ENCODE measurements around the gene VSTM5. TPM values are rescaled to one million over a fixed set of nuclear protein-coding genes. Genes with fewer than 3 reads are reported as not detected.
"Not testable (repeated sequence)": the region's sequence is repeated elsewhere in the genome, so short reads cannot be mapped to it uniquely, and the experiment has no call there.

VSTM5 gene
- total RNA-seq (not detected), total RNA-seq (0 reads per million in 2 donors)

DNA sequence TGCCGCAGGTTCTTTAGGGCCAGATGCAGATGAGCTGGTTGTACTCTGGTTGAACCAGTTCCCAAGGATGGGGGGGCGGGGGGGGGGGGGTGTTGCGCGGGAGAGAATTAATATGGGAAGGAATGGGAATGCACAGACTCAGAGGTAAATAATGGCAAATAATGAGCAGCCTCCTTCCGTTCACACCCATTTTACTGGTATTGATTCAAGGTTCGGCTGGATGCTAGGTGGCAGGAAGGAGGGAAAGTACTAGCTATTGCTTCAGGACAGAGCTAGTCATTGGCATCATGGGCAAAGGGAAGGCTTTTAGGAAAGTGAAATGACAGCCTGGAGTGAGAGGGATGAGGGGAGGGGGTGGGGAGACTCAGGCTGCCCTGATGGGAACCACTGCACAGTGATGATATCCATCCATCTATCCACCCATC is at the start of gene VSTM5:
VSTM5 (minus strand) TSS at position 25 of the 425 bp plus-strand sequence. CDS start 116 bp downstream, outside the sequence.
- DNase-seq: no peak
- H3K36me3 Mint-ChIP-seq (ENCODE audit: low read depth): peaks cover 4% of the 10 kb centered on the region
- peak within 1 kb of the TSS; percentile 62 for H3K4me3 Mint-ChIP-seq
- H3K4me1 Mint-ChIP-seq: peaks cover 5% of the 10 kb centered on the region
- H3K27me3 Mint-ChIP-seq: peaks cover 52% of the 10 kb centered on the region
- no peak within 1 kb of the TSS for H3K27ac Mint-ChIP-seq
- H3K9me3 ChIP-seq (ENCODE audit: control insufficient read depth, low read length, poor library complexity, severe bottlenecking): no peaks in the 10 kb centered on the region
- ATAC-seq: no peak

DNA sequence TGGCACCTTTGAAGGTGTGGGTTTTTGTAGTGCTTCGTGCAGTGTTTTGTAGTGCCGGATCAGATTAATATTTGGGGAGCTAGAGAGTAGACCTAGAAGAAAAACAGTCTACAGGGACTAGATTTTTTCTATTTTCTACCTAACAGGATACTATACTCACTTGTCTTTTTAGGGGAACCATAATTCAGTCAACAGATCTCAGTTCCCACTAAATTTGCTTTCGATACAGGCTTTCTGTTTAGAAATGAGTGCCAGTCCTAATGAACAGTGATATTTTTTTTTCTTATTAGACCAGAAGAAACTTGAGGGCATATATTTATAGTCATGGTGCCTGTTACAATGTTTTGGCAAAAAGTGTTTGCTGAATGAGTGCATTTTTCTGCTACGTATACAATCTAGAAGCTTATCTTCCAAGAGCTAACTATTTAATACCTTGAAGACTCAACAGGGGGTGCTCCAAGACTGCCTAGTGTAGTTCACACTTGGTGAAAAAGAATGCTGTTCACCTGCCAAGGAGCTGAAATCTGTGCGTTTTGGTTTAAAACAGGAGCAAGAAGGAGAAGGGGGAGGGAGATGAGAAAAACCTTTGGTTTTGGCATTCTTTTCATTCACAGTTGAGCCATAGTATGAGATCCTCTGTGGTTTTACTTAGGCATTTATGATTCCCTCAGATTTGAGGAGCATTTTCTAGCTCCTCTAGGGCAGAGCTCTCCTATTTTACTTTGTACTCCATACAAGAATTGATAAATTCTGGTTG is 44.9 kb upstream of the VSTM5 start:
- H3K27ac Mint-ChIP-seq: no peak overlapping the region
- peaks cover 67% of the 10 kb centered on the region for H3K27me3 Mint-ChIP-seq
- H3K36me3 Mint-ChIP-seq (ENCODE audit: low read depth): no peaks in the 10 kb centered on the region
- ATAC-seq: peak; percentile 50
- no peak for DNase-seq
- no peaks in the 10 kb centered on the region for H3K9me3 ChIP-seq (ENCODE audit: control insufficient read depth, low read length, poor library complexity, severe bottlenecking)
- no peaks in the 10 kb centered on the region for H3K4me1 Mint-ChIP-seq
- no peak overlapping the region for H3K4me3 Mint-ChIP-seq

- no peak overlapping the region for H3K27ac Mint-ChIP-seq
- peaks cover 3% of the 10 kb centered on the region for H3K36me3 Mint-ChIP-seq (ENCODE audit: low read depth)
- peaks cover 63% of the 10 kb centered on the region for H3K27me3 Mint-ChIP-seq
- DNase-seq (no peak), ATAC-seq (no peak)
- H3K4me1 Mint-ChIP-seq: no peaks in the 10 kb centered on the region
- no peak overlapping the region for H3K4me3 Mint-ChIP-seq
- H3K9me3 ChIP-seq (ENCODE audit: control insufficient read depth, low read length, poor library complexity, severe bottlenecking): no peaks in the 10 kb centered on the region
Measured at GRCh38 chr11:93890391-93891051, 40.1 kb upstream of the VSTM5 start.

DNA sequence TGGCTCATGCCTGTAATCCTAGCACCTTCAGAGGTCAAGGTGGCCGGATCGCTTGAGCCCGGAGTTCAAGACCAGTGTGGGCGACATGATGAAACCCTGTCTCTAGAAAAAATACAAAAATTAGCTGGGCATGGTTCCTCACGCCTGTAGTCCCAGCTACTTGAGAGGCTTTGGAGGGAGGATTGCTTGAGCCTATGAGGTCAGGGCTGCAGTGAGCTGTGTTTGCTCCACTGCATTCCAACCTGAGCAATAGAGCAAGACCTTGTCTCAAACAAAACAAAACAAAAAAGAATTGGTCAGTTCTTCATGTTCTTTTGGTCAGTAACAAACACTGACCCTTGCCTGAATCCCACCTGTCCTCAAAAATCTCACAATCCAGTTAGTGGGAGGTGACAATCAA is 36.7 kb upstream of the VSTM5 start:
- Mint-ChIP-seq H3K4me1 (no peaks in the 10 kb centered on the region), H3K27me3 (peaks cover 41% of the 10 kb centered on the region), H3K36me3 (ENCODE audit: low read depth) (peaks cover 3% of the 10 kb centered on the region), H3K4me3 (no peak overlapping the region), H3K27ac (no peak overlapping the region)
- no peak for ATAC-seq
- no peak for DNase-seq
- no peaks in the 10 kb centered on the region for H3K9me3 ChIP-seq (ENCODE audit: control insufficient read depth, low read length, poor library complexity, severe bottlenecking)

DNA sequence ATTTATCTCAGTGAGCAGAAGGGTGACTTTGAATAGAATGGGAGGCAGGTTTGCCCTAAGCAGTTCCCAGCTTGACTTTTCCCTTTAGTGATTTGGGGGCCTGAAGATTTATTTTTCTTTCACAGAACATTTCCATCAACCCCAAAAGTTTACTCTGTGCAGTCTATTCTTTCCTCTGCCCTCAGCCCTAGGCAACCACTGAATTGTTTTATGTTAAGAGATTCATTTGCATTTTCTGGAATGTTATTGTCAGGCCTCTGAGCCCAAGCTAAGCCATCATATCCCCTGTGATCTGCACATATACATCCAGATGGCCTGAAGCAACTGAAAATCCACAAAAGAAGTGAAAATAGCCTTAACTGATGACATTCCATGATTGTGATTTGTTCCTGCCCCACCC is 28.7 kb upstream of the VSTM5 start:
- H3K9me3 ChIP-seq (ENCODE audit: control insufficient read depth, low read length, poor library complexity, severe bottlenecking); H3K36me3 Mint-ChIP-seq (ENCODE audit: low read depth); H3K4me1 Mint-ChIP-seq; DNase-seq; ATAC-seq; H3K4me3 Mint-ChIP-seq; H3K27ac Mint-ChIP-seq: not testable (repeated sequence)
- H3K27me3 Mint-ChIP-seq: peaks cover 13% of the 10 kb centered on the region

GRCh38 chr11:93875637-93876036 is 25.2 kb upstream of the VSTM5 start:
- ATAC-seq: no peak
- Mint-ChIP-seq H3K27ac (no peak overlapping the region), H3K4me3 (no peak overlapping the region), H3K36me3 (ENCODE audit: low read depth) (no peaks in the 10 kb centered on the region), H3K4me1 (peaks cover 2% of the 10 kb centered on the region), H3K27me3 (peaks cover 21% of the 10 kb centered on the region)
- no peak for DNase-seq
- no peaks in the 10 kb centered on the region for H3K9me3 ChIP-seq (ENCODE audit: control insufficient read depth, low read length, poor library complexity, severe bottlenecking)

DNA sequence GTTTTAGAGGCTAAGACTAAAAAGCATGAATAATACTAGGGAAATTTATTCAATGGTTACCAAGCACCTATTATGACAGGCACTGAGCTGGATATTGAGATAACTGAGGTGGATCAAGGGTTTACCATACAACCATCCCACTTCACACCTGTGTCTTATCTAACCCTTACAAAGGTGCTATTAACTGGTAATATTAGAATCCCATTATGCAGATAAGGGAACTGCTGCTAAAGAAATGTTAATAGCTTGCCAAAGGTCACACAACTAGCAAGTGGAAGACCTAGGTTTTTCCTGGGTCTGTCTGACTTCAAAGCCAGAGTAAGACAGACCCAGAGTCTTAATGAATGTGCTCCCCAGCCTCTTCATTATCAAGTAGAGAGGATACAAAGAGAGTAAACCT is 21.1 kb upstream of the VSTM5 start:
- DNase-seq: no peak
- ATAC-seq: no peak
- Mint-ChIP-seq H3K27ac (no peak overlapping the region), H3K4me1 (no peaks in the 10 kb centered on the region), H3K27me3 (peaks cover 9% of the 10 kb centered on the region), H3K36me3 (ENCODE audit: low read depth) (no peaks in the 10 kb centered on the region), H3K4me3 (no peak overlapping the region)
- H3K9me3 ChIP-seq (ENCODE audit: control insufficient read depth, low read length, poor library complexity, severe bottlenecking): no peaks in the 10 kb centered on the region

DNA sequence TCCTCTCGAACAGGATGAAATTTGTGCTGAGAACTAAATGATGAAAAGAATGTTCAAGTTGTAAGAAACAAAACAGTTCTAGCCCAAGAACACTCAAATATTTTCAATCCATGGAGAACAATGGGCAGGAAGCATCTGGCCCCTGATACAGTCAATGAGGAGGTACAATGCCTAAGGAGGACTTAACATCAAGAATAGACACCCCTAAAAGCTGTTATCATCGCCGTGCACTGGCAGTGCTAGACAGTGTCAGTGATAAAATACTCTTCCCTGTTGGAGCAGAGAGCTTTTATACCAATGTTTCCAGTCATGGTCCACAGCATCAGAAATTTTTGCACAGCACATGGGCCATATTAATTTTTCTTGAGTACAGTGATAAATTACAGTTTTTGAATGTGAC is 20.2 kb upstream of the VSTM5 start:
- no peak for DNase-seq
- no peaks in the 10 kb centered on the region for H3K9me3 ChIP-seq (ENCODE audit: control insufficient read depth, low read length, poor library complexity, severe bottlenecking)
- H3K36me3 Mint-ChIP-seq (ENCODE audit: low read depth): no peaks in the 10 kb centered on the region
- H3K4me3 Mint-ChIP-seq: no peak overlapping the region
- no peak overlapping the region for H3K27ac Mint-ChIP-seq
- no peaks in the 10 kb centered on the region for H3K4me1 Mint-ChIP-seq
- H3K27me3 Mint-ChIP-seq: peaks cover 9% of the 10 kb centered on the region
- ATAC-seq: no peak

- Mint-ChIP-seq H3K27ac (no peak overlapping the region), H3K4me1 (no peaks in the 10 kb centered on the region), H3K27me3 (peaks cover 9% of the 10 kb centered on the region), H3K4me3 (no peak overlapping the region), H3K36me3 (ENCODE audit: low read depth) (no peaks in the 10 kb centered on the region)
- ATAC-seq: no peak
- H3K9me3 ChIP-seq (ENCODE audit: control insufficient read depth, low read length, poor library complexity, severe bottlenecking): no peaks in the 10 kb centered on the region
- no peak for DNase-seq
Measured at GRCh38 chr11:93869830-93870229, 19.4 kb upstream of the VSTM5 start.

DNA sequence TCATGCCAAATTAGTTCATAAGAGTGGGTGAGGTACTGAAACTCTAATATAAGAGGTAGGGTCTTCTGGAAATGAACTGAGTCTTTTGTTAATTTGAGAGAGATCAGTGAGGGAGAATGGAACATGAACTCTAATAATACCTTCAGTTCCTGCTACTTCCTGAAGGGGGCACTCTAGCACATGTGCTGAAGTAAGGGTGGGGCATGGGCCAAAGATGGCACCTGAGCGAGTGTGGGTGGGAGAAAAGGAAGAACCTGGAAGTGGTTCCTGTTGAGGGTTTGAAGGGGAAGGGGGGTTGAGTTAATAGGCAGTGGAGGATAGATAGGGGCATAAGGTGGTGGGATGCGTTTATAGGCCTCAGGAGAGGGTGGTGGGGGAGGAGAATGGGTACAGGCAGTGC is 18.0 kb upstream of the VSTM5 start:
- DNase-seq; H3K4me3 Mint-ChIP-seq; H3K27ac Mint-ChIP-seq; H3K36me3 Mint-ChIP-seq (ENCODE audit: low read depth); H3K27me3 Mint-ChIP-seq; H3K4me1 Mint-ChIP-seq; ATAC-seq; H3K9me3 ChIP-seq (ENCODE audit: control insufficient read depth, low read length, poor library complexity, severe bottlenecking): not testable (repeated sequence)

DNA sequence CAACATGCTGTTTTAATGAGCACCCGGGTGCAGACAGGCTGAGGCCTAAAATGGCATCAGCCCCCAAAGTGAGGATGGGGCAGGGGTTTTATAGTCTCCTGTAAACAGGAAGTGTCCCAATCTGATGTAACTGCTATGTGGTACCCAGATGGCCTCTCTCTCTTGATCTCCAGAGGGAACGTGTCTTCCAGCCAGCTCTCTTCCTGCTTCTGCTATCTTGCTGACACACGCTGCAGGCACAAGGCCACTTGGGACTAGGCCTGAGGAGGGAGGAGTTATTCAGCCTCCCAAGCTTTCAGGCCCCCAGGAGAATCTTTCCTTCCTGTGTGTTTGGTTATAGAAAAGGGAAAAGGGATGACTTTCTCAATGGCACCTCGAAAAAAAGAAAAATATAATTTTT is 11.4 kb upstream of the VSTM5 start:
- H3K9me3 ChIP-seq (ENCODE audit: control insufficient read depth, low read length, poor library complexity, severe bottlenecking): no peaks in the 10 kb centered on the region
- no peaks in the 10 kb centered on the region for H3K27me3 Mint-ChIP-seq
- H3K36me3 Mint-ChIP-seq (ENCODE audit: low read depth): no peaks in the 10 kb centered on the region
- no peak overlapping the region for H3K4me3 Mint-ChIP-seq
- DNase-seq (no peak), ATAC-seq (no peak)
- H3K27ac Mint-ChIP-seq: no peak overlapping the region
- no peaks in the 10 kb centered on the region for H3K4me1 Mint-ChIP-seq

DNA sequence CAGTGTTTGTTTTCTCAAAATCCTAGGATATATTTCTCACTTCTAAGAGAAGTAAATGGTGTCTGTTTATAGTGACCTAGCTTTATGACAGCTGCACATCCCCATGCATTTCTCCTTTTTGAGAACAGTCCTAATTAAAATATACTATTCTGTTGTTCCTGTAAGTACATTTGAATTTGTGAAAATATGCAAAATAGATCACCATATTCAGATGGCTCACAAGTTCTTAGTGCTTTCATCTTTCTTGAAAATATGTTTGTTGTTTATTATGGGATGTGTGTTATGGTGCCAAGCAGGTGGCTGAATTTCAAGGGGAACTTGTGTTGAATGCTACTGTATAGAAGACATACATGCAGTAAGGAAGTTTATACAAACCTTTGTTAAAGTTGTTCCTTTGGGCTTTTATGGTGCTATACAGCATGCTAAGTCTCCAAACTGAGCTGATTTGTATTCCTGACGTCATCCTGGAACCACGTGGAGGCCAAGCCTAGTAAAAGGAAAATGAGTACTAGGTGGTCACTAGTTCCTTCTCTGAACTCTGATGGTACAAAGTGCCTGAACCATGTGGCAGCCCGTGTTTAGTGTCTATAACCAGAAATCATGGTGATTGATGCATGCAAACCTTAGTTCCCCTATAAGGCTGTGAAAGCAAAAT is 7.8 kb upstream of the VSTM5 start:
- Mint-ChIP-seq H3K36me3 (ENCODE audit: low read depth) (no peaks in the 10 kb centered on the region), H3K4me3 (no peak overlapping the region), H3K27ac (no peak overlapping the region), H3K4me1 (no peaks in the 10 kb centered on the region), H3K27me3 (peaks cover 5% of the 10 kb centered on the region)
- DNase-seq (no peak), ATAC-seq (no peak)
- H3K9me3 ChIP-seq (ENCODE audit: control insufficient read depth, low read length, poor library complexity, severe bottlenecking): no peaks in the 10 kb centered on the region

- no peak overlapping the region for H3K27ac Mint-ChIP-seq
- H3K4me1 Mint-ChIP-seq: no peaks in the 10 kb centered on the region
- H3K36me3 Mint-ChIP-seq (ENCODE audit: low read depth): no peaks in the 10 kb centered on the region
- DNase-seq (no peak), ATAC-seq (no peak)
- peaks cover 12% of the 10 kb centered on the region for H3K27me3 Mint-ChIP-seq
- H3K4me3 Mint-ChIP-seq: no peak overlapping the region
- H3K9me3 ChIP-seq (ENCODE audit: control insufficient read depth, low read length, poor library complexity, severe bottlenecking): no peaks in the 10 kb centered on the region
Measured at GRCh38 chr11:93857413-93858120, 7.1 kb upstream of the VSTM5 start.

Data from T-helper 17 cell (primary cell).